ENCODE data around the gene ARSJ. TPM values are rescaled to one million over a fixed set of nuclear protein-coding genes. Genes with fewer than 3 reads are reported as not detected.

The ARSJ gene
- total RNA-seq, 1 donor: 69.5 TPM

DNA sequence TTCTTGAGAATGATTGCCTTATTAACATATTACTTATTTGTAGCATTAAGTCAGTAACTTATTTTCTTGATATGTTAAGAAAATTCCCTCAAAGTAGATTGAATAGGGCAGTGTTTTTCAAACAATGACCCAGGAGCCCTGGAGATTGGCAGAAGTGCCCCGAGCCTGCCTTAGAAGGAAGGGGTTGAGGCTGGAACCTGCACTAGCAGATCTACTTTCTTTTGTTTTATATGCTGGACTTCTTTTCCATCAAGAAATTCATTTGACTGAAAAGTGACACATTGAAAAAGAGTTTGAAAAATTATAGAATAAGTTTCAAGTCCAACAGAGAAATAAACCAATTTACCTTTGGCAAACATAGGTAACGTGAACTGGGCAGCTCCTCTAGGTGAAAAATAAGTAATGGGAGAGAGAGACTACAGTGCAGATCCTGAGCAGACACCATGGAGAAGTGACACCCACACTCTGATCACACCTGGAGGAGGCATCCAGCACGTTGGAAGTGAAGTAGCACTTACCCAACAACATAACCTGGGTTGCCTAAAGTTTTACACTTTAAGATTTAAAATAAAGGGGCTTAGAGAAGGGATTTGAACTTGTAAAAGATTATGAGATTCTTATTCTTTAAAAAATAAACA is 18.6 kb downstream of the ARSJ start:
- TF ChIP-seq, protein P1, sequence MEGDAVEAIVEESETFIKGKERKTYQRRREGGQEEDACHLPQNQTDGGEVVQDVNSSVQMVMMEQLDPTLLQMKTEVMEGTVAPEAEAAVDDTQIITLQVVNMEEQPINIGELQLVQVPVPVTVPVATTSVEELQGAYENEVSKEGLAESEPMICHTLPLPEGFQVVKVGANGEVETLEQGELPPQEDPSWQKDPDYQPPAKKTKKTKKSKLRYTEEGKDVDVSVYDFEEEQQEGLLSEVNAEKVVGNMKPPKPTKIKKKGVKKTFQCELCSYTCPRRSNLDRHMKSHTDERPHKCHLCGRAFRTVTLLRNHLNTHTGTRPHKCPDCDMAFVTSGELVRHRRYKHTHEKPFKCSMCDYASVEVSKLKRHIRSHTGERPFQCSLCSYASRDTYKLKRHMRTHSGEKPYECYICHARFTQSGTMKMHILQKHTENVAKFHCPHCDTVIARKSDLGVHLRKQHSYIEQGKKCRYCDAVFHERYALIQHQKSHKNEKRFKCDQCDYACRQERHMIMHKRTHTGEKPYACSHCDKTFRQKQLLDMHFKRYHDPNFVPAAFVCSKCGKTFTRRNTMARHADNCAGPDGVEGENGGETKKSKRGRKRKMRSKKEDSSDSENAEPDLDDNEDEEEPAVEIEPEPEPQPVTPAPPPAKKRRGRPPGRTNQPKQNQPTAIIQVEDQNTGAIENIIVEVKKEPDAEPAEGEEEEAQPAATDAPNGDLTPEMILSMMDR (IDR thresholded peaks at IDR 0.05; ENCODE audit: insufficient read depth, low read depth, low read length): no peak
- DNase-seq (ENCODE audit: low read depth): no peak
- H3K4me3 ChIP-seq (ENCODE audit: low read depth, low read length): no peak overlapping the region

DNA sequence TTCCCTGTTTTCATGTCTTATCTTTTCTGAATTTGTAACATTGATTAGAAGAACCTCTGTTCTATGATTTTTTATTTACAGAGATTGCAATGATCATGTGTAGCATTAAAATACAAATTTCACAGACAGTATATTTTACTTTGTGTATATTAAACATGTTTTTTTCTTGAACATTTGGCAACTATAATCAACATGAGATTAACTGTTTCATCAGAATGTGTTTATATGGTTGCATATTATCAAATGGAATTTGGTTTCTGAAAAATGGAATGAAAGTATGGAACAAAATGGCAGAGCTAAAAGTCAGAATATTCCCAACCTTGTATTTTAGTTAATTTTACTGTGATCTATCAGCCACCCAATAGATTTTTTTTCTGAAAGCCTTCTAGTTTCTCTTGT is 19.9 kb downstream of the ARSJ start:
- TF ChIP-seq, protein P1 (IDR thresholded peaks at IDR 0.05; ENCODE audit: insufficient read depth, low read depth, low read length): no peak
- H3K4me3 ChIP-seq (ENCODE audit: low read depth, low read length): peak overlapping the region; percentile 4
- no peak for DNase-seq (ENCODE audit: low read depth)

DNA sequence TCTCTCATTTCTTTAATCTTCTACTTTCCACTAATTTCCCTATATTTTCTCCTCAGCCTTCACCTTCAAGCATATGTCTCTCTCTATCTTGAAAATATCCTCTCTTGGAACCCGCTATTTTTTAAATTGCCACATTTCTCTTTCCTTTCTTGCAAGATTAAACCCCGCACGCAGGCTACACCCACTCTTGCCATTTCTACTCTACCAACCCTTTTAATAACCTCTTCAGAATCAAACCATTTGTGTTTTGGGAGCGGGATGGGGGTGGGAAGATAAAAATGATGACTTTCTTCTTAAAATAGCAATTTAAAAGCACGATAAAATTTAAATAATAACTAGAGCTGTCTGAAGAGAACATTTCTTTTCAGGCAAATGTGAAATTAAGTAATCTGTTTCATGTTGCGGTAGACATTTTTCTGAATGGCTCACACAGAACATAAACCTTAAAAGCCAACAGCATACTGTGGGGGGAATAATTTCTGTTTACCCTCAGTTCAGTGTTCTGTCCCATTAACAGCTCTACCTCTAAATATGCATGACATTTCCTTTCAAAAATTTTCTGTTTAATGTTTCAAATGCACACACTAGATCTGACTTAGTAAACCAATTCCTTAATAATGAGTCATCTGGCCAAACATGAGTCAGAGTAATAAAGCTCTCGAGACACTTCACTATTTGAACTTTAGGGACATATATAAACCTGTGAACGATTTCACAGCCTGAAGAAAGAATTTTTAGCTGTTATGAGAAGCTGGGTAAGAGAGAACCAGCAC is 20.5 kb downstream of the ARSJ start:
- peak; percentile 97 for DNase-seq (ENCODE audit: low read depth)
- H3K4me3 ChIP-seq (ENCODE audit: low read depth, low read length): peak overlapping the region; percentile 46
- TF ChIP-seq, protein P1 (IDR thresholded peaks at IDR 0.05; ENCODE audit: insufficient read depth, low read depth, low read length): no peak

DNA sequence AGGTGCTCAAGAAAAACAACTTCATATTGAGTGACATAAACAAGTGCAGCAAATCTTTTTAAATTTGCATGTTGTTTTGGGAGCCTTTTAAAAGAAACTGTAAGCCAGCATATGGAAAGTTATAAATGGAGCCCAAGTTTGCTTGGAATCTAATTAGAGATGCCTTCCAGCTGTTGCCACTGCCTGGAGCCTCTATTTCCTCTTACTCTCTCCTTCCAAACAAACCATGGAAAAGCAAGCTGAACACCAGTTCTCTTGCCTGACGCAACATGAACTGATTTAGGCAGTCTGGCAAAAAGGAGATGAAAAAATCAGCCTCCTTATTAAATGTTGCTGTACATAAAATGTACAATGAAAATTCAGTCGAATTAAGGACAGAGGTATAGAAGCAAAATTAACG is 21.5 kb downstream of the ARSJ start:
- no peak overlapping the region for H3K4me3 ChIP-seq (ENCODE audit: low read depth, low read length)
- TF ChIP-seq, protein P1 (IDR thresholded peaks at IDR 0.05; ENCODE audit: insufficient read depth, low read depth, low read length): no peak
- DNase-seq (ENCODE audit: low read depth): peak; percentile 63

DNA sequence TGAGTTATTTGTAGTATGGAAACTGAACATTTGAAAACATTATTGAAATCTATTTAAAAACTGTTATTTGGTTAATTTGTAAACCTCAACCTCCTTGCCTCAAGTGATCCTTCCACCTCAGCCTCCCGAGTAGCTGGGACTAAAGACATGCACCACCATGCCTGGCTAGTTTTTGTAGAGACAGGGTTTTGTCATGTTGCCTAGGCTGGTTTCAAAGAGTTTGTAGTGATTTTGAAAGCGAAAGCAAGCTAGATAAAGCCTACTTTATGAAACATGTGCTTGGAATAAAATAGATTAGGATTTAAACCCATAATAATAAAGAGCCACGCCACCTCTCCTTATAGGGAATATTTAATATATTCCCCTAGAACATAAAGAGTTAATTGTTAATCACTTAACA is 23.5 kb downstream of the ARSJ start:
- peak; percentile 57 for DNase-seq (ENCODE audit: low read depth)
- TF ChIP-seq, protein P1 (IDR thresholded peaks at IDR 0.05; ENCODE audit: insufficient read depth, low read depth, low read length): no peak
- H3K4me3 ChIP-seq (ENCODE audit: low read depth, low read length): peak overlapping the region; percentile 4

DNA sequence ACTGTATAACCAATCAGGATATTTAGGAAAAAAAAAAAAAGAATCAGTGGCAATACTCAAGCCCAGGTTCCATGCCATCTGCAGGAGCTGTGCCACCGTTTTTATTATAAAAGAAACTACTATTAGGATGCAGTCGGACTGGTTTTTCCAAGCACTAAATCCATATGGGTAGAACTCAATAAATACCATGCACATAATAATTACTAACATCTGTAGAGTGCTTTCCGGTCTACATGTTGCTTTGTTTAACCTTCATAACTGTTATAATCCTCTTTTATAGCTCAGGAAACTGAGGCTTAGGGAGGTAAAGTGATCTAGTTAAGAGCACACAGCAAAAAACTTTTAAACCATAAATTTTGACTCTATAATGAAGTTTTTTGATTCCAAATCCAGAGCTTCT is 24.0 kb downstream of the ARSJ start:
- peak; percentile 66 for DNase-seq (ENCODE audit: low read depth)
- H3K4me3 ChIP-seq (ENCODE audit: low read depth, low read length): no peak overlapping the region
- TF ChIP-seq, protein P1 (IDR thresholded peaks at IDR 0.05; ENCODE audit: insufficient read depth, low read depth, low read length): no peak

All from fibroblast of villous mesenchyme (primary cell).